ENCODE measurements around the gene SLC22A5.

SLC22A5 gene

DNA sequence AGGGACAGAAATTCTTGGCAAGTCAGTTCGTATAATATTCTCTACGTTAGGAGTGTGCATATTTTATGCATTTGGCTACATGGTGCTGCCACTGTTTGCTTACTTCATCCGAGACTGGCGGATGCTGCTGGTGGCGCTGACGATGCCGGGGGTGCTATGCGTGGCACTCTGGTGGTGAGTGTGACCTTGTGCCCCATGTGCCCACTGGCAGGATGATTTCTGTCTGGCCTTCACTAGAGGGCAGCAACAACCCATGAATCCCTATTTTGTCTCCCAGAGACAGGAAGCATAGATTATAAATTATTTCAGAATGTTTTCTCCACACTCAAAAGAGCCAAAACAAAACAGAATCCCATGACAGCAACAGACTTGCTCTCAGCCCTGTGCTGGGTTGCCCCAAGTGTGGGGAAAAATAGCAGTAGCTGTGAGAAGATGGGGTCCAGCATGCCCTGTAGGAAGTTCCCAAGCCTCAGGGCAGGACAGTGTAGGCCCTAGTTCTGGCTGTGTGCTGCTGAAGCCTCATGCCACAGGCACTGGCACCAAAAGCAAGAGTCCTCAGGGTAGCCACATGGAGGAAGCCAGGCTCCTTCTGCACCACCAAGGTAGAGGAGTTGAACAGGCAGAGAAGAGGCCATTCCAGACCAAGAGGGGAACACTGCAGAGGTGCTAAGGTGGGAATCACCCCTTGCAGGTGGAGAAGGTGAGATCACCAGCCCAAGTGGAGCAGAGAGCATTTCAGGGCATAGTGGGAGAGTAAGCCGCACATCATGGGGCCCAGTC is 16.0 kb downstream of the SLC22A5 start:
- peak; percentile 41 for DNase-seq (ENCODE audit: extremely low read depth, insufficient read length)
- H3K36me3 ChIP-seq (ENCODE audit: control insufficient read depth, insufficient read depth, low read length) = no peaks in the 10 kb centered on the region
- H3K27me3 ChIP-seq (replicated peaks; ENCODE audit: control insufficient read depth, insufficient read depth, low read length) = no peaks in the 10 kb centered on the region
- H3K4me3 ChIP-seq (replicated peaks; ENCODE audit: low read depth, low read length) = no peak overlapping the region
- TF ChIP-seq, protein P1, sequence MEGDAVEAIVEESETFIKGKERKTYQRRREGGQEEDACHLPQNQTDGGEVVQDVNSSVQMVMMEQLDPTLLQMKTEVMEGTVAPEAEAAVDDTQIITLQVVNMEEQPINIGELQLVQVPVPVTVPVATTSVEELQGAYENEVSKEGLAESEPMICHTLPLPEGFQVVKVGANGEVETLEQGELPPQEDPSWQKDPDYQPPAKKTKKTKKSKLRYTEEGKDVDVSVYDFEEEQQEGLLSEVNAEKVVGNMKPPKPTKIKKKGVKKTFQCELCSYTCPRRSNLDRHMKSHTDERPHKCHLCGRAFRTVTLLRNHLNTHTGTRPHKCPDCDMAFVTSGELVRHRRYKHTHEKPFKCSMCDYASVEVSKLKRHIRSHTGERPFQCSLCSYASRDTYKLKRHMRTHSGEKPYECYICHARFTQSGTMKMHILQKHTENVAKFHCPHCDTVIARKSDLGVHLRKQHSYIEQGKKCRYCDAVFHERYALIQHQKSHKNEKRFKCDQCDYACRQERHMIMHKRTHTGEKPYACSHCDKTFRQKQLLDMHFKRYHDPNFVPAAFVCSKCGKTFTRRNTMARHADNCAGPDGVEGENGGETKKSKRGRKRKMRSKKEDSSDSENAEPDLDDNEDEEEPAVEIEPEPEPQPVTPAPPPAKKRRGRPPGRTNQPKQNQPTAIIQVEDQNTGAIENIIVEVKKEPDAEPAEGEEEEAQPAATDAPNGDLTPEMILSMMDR (IDR thresholded peaks at IDR 0.05; ENCODE audit: insufficient read depth, low read length, poor library complexity, severe bottlenecking) = peak; percentile 78

DNA sequence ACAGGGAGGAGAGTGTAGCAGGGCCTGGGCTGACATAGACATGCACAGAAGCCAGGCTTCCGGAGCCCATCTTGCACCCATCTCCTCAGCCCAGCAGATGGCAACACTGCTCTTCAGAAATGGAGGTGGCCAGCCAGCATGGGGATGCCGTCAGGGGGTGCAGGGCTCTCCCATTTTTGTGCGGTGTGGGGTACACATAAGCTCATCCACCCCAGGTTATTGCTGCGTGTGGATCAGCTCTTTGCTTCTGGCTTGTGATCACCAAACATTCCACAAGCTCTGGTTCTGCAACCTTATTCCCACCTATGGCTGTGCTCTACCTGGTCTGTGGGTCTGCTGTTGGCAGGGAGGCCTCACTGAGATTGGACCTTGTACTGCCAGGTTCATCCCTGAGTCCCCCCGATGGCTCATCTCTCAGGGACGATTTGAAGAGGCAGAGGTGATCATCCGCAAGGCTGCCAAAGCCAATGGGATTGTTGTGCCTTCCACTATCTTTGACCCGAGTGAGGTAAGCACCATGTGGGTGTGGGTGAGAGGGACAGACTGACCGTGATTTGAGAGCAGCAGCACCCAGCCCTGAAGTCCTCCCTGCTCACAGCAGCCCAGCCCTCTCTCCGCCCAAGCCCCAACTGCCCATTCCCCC is 17.3 kb downstream of the SLC22A5 start:
- Histone ChIP-seq H3K36me3 (ENCODE audit: control insufficient read depth, insufficient read depth, low read length) (no peaks in the 10 kb centered on the region), H3K4me3 (replicated peaks; ENCODE audit: low read depth, low read length) (no peak overlapping the region), H3K27me3 (replicated peaks; ENCODE audit: control insufficient read depth, insufficient read depth, low read length) (no peaks in the 10 kb centered on the region)
- TF ChIP-seq, protein P1 (IDR thresholded peaks at IDR 0.05; ENCODE audit: insufficient read depth, low read length, poor library complexity, severe bottlenecking) = peak; percentile 84
- DNase-seq (ENCODE audit: extremely low read depth, insufficient read length) = peak; percentile 64

DNA sequence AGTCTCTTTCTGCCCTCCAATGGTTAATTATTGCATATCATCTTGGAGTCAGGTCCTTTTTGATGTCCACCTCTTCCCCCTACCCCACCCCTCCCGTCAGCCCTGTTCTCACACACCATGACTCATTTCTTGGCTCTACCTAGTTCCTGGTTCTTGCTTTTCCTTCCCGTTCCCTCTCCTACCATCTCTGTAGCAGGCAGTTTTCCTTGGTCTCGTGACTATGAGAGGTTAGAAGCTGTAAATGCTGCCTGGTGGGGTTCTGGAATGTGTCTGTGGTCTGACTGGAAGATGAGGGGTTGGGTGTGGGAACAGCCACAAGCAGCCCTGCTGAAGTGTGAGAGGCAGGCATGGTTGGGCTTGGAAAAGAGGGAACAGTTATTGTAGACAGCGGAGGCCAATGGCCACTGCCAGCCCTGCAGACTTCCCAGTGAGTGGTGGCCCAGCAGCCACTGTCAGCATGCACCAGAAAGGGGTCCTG is 18.2 kb downstream of the SLC22A5 start:
- TF ChIP-seq, protein P1 (IDR thresholded peaks at IDR 0.05; ENCODE audit: insufficient read depth, low read length, poor library complexity, severe bottlenecking) = no peak
- no peaks in the 10 kb centered on the region for H3K27me3 ChIP-seq (replicated peaks; ENCODE audit: control insufficient read depth, insufficient read depth, low read length)
- no peak for DNase-seq (ENCODE audit: extremely low read depth, insufficient read length)
- H3K36me3 ChIP-seq (ENCODE audit: control insufficient read depth, insufficient read depth, low read length) = no peaks in the 10 kb centered on the region
- H3K4me3 ChIP-seq (replicated peaks; ENCODE audit: low read depth, low read length) = no peak overlapping the region

GRCh38 chr5:132388244-132389050 is 18.9 kb downstream of the SLC22A5 start:
- no peak for DNase-seq (ENCODE audit: extremely low read depth, insufficient read length)
- no peak overlapping the region for H3K4me3 ChIP-seq (replicated peaks; ENCODE audit: low read depth, low read length)

GRCh38 chr5:132389051-132389331 is 19.5 kb downstream of the SLC22A5 start:
- Histone ChIP-seq H3K36me3 (ENCODE audit: control insufficient read depth, insufficient read depth, low read length) (no peaks in the 10 kb centered on the region), H3K4me3 (replicated peaks; ENCODE audit: low read depth, low read length) (no peak overlapping the region), H3K27me3 (replicated peaks; ENCODE audit: control insufficient read depth, insufficient read depth, low read length) (no peaks in the 10 kb centered on the region)
- no peak for DNase-seq (ENCODE audit: extremely low read depth, insufficient read length)
- TF ChIP-seq, protein P1 (IDR thresholded peaks at IDR 0.05; ENCODE audit: insufficient read depth, low read length, poor library complexity, severe bottlenecking) = no peak

More at GRCh38 chr5:132388244-132389050, 18.9 kb downstream of the SLC22A5 start:
- no peaks in the 10 kb centered on the region for H3K27me3 ChIP-seq (replicated peaks; ENCODE audit: control insufficient read depth, insufficient read depth, low read length)
- TF ChIP-seq, protein P1 (IDR thresholded peaks at IDR 0.05; ENCODE audit: insufficient read depth, low read length, poor library complexity, severe bottlenecking) = no peak
- no peaks in the 10 kb centered on the region for H3K36me3 ChIP-seq (ENCODE audit: control insufficient read depth, insufficient read depth, low read length)
